ENCODE results near the gene PRR14. TPM values are rescaled to one million over a fixed set of nuclear protein-coding genes. Genes with fewer than 3 reads are reported as not detected.
A peak's percentile ranks its signal among the peaks of the same experiment; 100 is the strongest.

The PRR14 gene
- total RNA-seq, 1 donor from 2014 or later = 3.5 TPM

- peaks cover 24% of the 10 kb centered on the region for H3F3A ChIP-seq (ENCODE audit: low read depth)
- H3K36me3 ChIP-seq = no peaks in the 10 kb centered on the region
- H4K20me1 ChIP-seq (ENCODE audit: low read depth) = peaks cover 40% of the 10 kb centered on the region
- DNase-seq (ENCODE audit: low spot score) = peak; percentile 94
- TF ChIP-seq EZH2 (IDR thresholded peaks at IDR 0.05) (no peak), CTCF (IDR thresholded peaks at IDR 0.05) (peak; percentile 34)
- peak overlapping the region; percentile 70 for H3K4me3 ChIP-seq
- Mint-ChIP-seq H3K4me1 (peaks cover 38% of the 10 kb centered on the region), H3K4me3 (peak overlapping the region; percentile 98), H3K27me3 (ENCODE audit: insufficient read depth, low read depth) (no peaks in the 10 kb centered on the region), H3K27ac (peak overlapping the region; percentile 99), H3K9me3 (no peaks in the 10 kb centered on the region), H3K36me3 (peaks cover 34% of the 10 kb centered on the region)
- no peaks in the 10 kb centered on the region for H3K27me3 ChIP-seq
- no peaks in the 10 kb centered on the region for H3K9me3 ChIP-seq (ENCODE audit: low read depth)
- peaks cover 31% of the 10 kb centered on the region for H3K79me2 ChIP-seq (ENCODE audit: low read depth)
- H3K4me2 ChIP-seq = peak overlapping the region; percentile 95
- peak overlapping the region; percentile 59 for H2AFZ ChIP-seq (replicated peaks)
- H3K27ac ChIP-seq = peak overlapping the region; percentile 84
- peaks cover 11% of the 10 kb centered on the region for H3K4me1 ChIP-seq
- H3K9ac ChIP-seq = peak overlapping the region; percentile 39
Observed at GRCh38 chr16:30658731-30659506, 8.2 kb downstream of the PRR14 start.

- peaks cover 38% of the 10 kb centered on the region for H3K4me1 Mint-ChIP-seq
- DNase-seq (ENCODE audit: low spot score) = peak; percentile 88
- Histone ChIP-seq H4K20me1 (ENCODE audit: low read depth) (peaks cover 47% of the 10 kb centered on the region), H3K9ac (peak overlapping the region; percentile 69), H3F3A (ENCODE audit: low read depth) (peaks cover 24% of the 10 kb centered on the region), H3K4me3 (peak overlapping the region; percentile 70), H3K27ac (no peak overlapping the region), H3K4me2 (peak overlapping the region; percentile 95), H3K9me3 (ENCODE audit: low read depth) (no peaks in the 10 kb centered on the region), H3K36me3 (no peaks in the 10 kb centered on the region), H3K27me3 (no peaks in the 10 kb centered on the region), H3K4me1 (peaks cover 11% of the 10 kb centered on the region), H2AFZ (replicated peaks) (no peak overlapping the region), H3K79me2 (ENCODE audit: low read depth) (peaks cover 31% of the 10 kb centered on the region)
- no peaks in the 10 kb centered on the region for H3K27me3 Mint-ChIP-seq (ENCODE audit: insufficient read depth, low read depth)
- no peaks in the 10 kb centered on the region for H3K9me3 Mint-ChIP-seq
- H3K36me3 Mint-ChIP-seq = peaks cover 29% of the 10 kb centered on the region
- H3K27ac Mint-ChIP-seq = no peak overlapping the region
- H3K4me3 Mint-ChIP-seq = peak overlapping the region; percentile 86
- TF ChIP-seq EZH2 (IDR thresholded peaks at IDR 0.05) = no peak
- TF ChIP-seq CTCF (IDR thresholded peaks at IDR 0.05) = no peak
- no peak for TF ChIP-seq EZH2phosphoT487 (IDR thresholded peaks at IDR 0.05)
Observed at GRCh38 chr16:30659507-30660423, 9.0 kb downstream of the PRR14 start.

GRCh38 chr16:30660424-30661261, 9.9 kb downstream of the PRR14 start:
- H3K27me3 ChIP-seq = no peaks in the 10 kb centered on the region
- H3K4me3 Mint-ChIP-seq = peak overlapping the region; percentile 86
- peaks cover 38% of the 10 kb centered on the region for H3K4me1 Mint-ChIP-seq
- H4K20me1 ChIP-seq (ENCODE audit: low read depth) = peaks cover 52% of the 10 kb centered on the region
- H3K79me2 ChIP-seq (ENCODE audit: low read depth) = peaks cover 31% of the 10 kb centered on the region
- H3K4me2 ChIP-seq = peak overlapping the region; percentile 95
- no peak overlapping the region for H2AFZ ChIP-seq (replicated peaks)
- no peaks in the 10 kb centered on the region for H3K9me3 Mint-ChIP-seq
- H3K27ac Mint-ChIP-seq = peak overlapping the region; percentile 64
- no peak overlapping the region for H3K27ac ChIP-seq
- H3K9ac ChIP-seq = peak overlapping the region; percentile 69
- H3K9me3 ChIP-seq (ENCODE audit: low read depth) = no peaks in the 10 kb centered on the region
- peaks cover 28% of the 10 kb centered on the region for H3K36me3 Mint-ChIP-seq
- H3K27me3 Mint-ChIP-seq (ENCODE audit: insufficient read depth, low read depth) = no peaks in the 10 kb centered on the region
- H3K4me3 ChIP-seq = peak overlapping the region; percentile 70
- DNase-seq (ENCODE audit: low spot score) = no peak
- H3F3A ChIP-seq (ENCODE audit: low read depth) = peaks cover 24% of the 10 kb centered on the region
- TF ChIP-seq EZH2 (IDR thresholded peaks at IDR 0.05) = no peak
- no peak for TF ChIP-seq CTCF (IDR thresholded peaks at IDR 0.05)
- no peak for TF ChIP-seq EZH2phosphoT487 (IDR thresholded peaks at IDR 0.05)
- H3K4me1 ChIP-seq = peaks cover 11% of the 10 kb centered on the region
- H3K36me3 ChIP-seq = no peaks in the 10 kb centered on the region
